Measurements from ENCODE around the gene ZFP36L1. TPM values are rescaled to one million over a fixed set of nuclear protein-coding genes. Genes with fewer than 3 reads are reported as not detected.

The ZFP36L1 gene
- total and polyA plus RNA-seq, 2 of the 13 experiments (the other 11 are each of a cell fraction or from before 2014, with no cell fraction given) = 7.4 to 10.2 TPM

DNA sequence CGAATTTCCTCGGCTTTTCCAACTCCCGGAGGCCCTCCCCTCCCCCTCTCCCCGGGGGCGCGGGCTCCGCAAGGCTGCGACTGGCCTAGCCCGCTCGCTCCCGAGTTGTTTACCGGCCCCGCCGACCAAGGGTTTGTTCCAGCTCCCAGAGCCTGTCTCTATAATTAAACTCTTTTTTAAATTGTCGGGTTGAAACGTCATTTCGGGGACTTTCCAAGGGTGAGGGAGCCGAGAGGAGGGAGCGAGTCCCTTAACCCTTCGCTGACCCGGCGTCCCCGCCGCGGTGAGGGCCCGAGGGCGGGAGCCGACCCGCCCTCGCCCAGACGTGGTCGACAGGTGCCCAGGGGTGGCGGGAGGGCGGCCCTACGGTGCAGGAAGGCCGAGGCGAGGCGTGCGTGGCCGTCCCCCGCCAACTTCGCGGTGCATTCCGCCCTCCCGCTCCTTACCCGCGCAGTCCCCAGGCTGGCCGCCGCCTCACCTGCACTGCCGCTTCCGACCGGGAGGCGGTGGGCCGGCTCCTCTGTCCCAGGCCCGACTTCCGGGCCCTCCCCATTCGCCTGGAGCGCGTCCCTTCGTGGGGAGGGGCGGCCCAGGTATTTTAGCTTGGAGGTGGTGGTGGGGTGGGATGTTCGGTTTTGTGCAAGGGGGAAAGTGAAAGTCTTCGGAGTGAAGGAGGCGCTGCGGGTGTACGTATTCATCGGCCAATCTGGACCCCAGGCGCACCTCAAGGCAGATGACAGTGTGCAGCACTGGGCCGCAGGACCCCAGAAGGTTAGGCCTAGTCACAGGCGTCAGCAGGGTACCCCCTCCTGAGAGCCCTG lies 2.9 kb upstream of the ZFP36L1 start (continued):
- TF ChIP-seq RCOR2 (CRISPR knock-in tag; IDR thresholded peaks at IDR 0.05) (no peak), EP300 (IDR thresholded peaks at IDR 0.05; ENCODE audit: low read depth in 2 of 2, low read length in 2 of 2) (no peak), EP300 (CRISPR knock-in tag; IDR thresholded peaks at IDR 0.05; ENCODE audit: borderline replicate concordance) (peak; percentile 55; the same call in 1 of the 2 replicates), ZNF512B (CRISPR knock-in tag; IDR thresholded peaks at IDR 0.05; ENCODE audit: borderline replicate concordance) (no peak), DMAP1 (CRISPR knock-in tag; IDR thresholded peaks at IDR 0.05) (peak; percentile 75), ZNF691 (CRISPR knock-in tag; IDR thresholded peaks at IDR 0.05; ENCODE audit: borderline replicate concordance, low read depth) (peak; percentile 67; the same call in 1 of the 2 replicates), KDM1A (CRISPR knock-in tag; IDR thresholded peaks at IDR 0.05) (no peak), PITX1 (CRISPR knock-in tag; IDR thresholded peaks at IDR 0.05) (no peak), ZNF646 (CRISPR knock-in tag; IDR thresholded peaks at IDR 0.05) (no peak), ZSCAN20 (CRISPR knock-in tag; IDR thresholded peaks at IDR 0.05; ENCODE audit: borderline replicate concordance) (peak; percentile 15; the same call in 1 of the 2 replicates), ATF7-NPFF (CRISPR knock-in tag; IDR thresholded peaks at IDR 0.05; ENCODE audit: low read depth) (peak; percentile 57; the same call in 1 of the 2 replicates), ZNF160 (CRISPR knock-in tag; IDR thresholded peaks at IDR 0.05) (no peak), RXRB (CRISPR knock-in tag; IDR thresholded peaks at IDR 0.05; ENCODE audit: borderline replicate concordance) (peak; percentile 48; the same call in 1 of the 2 replicates), MTA3 (CRISPR knock-in tag; IDR thresholded peaks at IDR 0.05) (no peak), MTF1 (CRISPR knock-in tag; IDR thresholded peaks at IDR 0.05) (no peak), ZSCAN12 (CRISPR knock-in tag; IDR thresholded peaks at IDR 0.05) (no peak)
- TF ChIP-seq, protein P1, sequence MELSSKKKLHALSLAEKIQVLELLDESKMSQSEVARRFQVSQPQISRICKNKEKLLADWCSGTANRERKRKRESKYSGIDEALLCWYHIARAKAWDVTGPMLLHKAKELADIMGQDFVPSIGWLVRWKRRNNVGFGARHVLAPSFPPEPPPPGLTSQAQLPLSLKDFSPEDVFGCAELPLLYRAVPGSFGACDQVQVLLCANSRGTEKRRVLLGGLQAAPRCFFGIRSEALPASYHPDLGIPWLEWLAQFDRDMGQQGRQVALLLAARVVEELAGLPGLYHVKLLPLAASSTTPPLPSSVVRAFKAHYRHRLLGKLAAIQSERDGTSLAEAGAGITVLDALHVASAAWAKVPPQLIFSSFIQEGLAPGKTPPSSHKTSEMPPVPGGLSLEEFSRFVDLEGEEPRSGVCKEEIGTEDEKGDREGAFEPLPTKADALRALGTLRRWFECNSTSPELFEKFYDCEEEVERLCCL (CRISPR knock-in tag; IDR thresholded peaks at IDR 0.05; ENCODE audit: borderline replicate concordance) = no peak

All from HepG2 (cell line).